HG02798 (cell line): ENCODE results near the gene FAM20C.
"Not testable (repeated sequence)": the region's sequence is repeated elsewhere in the genome, so short reads cannot be mapped to it uniquely, and the experiment has no call there.

Experiments
- ATAC-seq: cut with Tn5 transposase; IDR thresholded peaks from one replicate; pipeline ENCODE4 v1.9.1; 2021; ENCODE audit warnings: mild to moderate bottlenecking; ENCODE audit not compliant: unreplicated experiment, poor library complexity

The FAM20C gene

DNA sequence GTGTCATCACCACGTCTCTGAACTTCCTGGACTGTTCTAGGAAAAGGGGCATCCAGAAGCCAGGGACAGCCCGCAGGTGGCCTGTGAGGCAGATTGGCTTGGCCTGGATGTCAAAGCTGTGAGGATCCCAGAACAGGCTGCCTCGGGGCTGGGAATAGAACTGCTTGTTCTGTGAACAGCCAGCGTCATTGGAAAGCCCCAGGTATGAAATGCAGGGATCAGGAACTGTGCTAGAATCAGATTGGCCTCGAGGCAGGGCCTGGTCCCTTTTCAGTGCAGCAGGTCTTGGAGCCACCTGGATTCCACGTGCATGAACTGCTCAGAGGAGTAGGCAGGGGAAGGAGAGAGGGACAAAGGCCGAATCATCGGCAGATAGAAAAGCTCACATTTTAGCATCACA lies 44.6 kb downstream of the FAM20C start:
- ATAC-seq = no peak

DNA sequence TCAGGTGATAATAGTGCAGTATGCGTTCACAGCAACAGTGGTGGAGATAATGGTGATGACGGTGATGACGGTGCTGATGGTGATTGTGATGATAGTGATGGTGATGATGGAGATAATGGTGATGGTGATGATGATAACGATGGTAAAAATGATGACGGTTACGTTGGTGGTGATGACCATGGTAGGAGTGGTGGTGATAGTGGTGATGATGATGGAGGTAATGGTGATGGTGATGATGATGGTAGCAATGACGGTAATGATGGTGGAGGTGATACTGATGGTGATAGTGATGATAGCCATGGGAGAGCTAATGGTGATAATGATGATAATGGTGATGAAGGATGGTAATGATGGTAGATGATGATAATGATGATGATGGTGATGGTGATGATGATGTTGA lies 45.0 kb downstream of the FAM20C start:
- no peak for ATAC-seq

DNA sequence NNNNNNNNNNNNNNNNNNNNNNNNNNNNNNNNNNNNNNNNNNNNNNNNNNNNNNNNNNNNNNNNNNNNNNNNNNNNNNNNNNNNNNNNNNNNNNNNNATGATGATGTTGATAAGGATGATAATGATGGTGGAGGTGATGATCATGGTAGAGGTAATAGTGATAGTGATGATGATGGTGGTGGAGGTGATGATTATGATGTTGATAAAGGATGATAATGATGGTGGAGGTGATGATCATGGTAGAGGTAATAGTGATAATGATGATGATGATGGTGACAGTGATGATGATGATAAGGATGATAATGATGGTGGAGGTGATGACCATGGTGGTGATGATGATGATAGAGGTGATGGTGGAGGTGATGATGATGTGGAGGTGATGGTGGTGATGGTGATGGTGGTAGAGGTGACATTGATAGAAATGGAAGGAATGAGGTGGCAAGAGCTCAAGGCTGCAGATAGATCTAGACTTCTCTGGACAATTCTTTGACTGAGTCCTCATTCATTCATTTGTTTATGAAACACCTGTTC lies 47.8 kb downstream of the FAM20C start:
- no peak for ATAC-seq

DNA sequence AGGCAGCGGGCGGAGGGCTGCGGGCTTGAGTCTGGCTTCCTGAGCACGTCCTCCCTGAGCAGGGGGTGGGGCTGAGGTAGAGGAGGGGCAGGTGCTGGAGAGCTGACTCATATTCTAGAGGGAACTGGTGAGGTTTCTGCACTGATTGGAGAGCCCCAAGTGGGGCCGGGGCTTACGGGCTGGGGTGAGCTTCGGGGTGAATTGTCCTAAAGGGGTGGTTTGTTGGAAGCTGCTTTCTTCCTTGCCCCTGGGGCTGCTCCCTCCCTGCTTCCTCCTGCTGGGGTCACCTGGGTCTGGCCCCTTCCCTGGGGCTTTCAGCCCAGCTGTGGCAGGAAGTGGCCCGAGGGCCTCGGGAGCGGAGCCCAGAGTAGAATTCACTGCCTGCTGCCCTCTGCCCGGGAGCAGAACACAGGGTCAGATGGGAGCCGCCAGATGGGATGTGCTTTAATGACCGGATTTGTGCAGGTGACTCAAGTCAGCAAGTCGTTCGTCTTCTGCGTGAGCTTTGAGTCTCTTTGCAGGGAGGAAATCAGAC lies 48.6 kb downstream of the FAM20C start:
- ATAC-seq = no peak

DNA sequence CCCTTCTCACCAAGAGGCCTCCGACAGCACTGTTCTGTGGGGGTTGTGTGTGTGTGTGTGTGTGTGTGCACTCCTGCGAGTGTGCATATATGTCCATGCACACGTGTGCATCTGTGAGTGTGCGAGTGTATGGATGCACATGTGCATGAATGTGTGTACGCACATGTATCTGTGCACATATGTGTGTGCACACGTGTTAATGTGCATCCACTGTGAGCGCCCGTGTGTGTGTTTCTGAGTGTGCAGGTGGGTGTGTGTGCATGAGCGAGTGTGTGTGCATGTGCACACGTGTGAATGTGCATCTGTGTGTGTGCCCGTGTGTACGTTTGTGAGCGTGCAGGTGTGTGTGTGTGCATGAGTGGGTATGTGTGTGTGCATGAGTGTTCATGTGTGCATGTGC lies 49.1 kb downstream of the FAM20C start:
- ATAC-seq = no peak

DNA sequence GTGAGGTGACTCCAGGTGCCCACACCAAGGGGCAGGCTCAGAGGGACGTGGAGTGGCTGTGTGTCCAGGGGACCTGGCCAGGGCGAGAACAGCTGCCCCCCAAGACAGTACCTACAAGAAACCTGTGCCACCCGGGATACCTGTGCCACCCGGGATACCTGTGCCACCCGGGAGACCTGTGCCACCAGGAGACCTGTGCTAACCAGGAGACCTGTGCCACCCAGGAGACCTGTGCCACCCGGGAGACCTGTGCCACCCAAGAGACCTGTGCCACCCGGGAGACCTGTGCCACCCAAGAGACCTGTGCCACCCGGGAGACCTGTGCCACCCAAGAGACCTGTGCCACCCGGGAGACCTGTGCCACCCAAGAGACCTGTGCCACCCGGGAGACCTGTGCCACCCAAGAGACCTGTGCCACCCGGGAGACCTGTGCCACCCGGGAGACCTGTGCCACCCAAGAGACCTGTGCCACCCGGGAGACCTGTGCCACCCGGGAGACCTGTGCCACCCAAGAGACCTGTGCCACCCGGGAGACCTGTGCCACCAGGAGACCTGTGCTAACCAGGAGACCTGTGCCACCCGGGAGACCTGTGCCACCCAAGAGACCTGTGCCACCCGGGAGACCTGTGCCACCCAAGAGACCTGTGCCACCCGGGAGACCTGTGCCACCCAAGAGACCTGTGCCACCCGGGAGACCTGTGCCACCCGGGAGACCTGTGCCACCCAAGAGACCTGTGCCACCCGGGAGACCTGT lies 50.6 kb downstream of the FAM20C start:
- not testable (repeated sequence) for ATAC-seq

DNA sequence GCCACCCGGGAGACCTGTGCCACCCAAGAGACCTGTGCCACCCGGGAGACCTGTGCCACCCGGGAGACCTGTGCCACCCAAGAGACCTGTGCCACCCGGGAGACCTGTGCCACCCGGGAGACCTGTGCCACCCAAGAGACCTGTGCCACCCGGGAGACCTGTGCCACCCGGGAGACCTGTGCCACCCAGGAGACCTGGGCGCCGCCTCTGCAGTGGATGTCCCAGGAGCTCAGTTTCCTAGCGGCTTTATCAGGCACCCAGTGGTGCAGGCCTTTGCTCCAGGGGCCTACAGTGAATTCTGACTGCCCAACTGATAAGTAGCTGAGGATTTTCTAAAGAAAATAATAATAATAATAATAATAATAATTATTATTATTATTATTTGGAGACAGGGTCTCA lies 51.2 kb downstream of the FAM20C start:
- not testable (repeated sequence) for ATAC-seq

DNA sequence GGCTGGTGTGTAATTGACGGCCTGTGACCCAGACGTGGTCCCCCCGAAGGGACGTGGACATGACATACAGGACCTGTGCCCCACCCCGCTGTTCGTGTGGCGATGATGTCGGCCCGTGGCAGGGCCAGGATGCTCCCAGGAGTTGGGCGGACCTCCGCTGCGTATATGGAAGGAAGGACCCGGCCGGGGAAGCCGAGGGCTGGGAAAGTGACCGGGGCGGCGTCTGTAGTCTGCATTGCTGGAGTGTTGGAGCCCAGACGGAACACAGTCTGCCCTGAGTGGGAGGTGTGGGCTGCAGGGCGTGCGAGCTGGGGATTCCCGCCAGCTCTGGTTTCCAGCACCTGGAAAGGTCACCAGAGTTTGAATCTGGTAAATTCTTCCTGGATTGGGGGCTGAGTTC lies 52.6 kb downstream of the FAM20C start:
- no peak for ATAC-seq

DNA sequence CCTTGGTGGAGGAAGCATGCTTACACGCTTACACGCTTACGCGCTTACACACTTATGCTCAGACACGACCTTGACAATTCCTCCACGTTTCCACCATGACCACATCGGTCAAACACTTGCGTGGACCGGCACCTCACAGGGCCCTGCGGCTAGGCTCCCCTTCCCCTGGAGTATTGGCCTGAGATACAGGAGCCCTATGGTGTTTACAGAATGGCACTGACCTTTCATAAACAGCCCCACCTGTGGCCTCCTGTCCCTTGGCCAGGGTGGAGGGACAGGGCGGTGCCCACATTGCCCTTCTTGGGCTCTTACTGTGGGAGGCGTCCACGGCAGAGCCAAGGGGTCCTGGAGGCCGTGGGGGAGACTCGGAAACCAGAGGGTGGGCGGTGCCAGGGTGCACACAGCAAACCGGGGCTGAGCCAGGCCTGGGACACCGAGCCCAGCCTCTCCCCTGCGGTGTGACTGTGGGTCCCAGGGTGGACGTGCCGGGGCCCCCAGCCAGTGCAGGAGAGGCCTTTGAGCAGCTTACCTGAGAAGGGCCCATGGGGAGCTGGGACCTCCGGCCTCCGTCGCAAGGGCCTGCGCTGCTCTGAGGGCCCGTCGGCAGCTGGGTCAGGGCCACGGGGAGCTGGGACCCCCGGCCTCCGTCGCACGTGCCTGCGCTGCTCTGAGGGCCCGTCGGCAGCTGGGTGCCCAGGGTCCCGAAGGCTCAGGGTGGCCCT lies 53.4 kb downstream of the FAM20C start:
- no peak for ATAC-seq

DNA sequence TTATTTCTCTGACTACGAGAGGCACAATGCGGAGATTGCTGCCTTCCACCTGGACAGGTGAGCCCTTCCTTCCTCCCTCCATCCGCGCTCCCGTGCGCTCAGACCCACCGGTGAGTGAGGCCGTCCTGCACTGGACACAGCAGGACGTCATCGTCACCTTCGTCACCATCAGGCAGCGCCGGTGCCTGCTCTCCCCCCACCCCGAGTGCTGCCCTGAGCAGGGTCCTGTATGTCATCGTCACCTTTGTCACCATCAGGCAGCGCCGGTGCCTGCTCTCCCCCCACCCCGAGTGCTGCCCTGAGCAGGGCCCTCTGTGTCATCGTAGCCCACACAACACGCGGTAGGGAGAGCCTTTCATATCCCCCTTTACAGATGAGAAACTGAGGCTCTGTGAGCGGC lies 54.1 kb downstream of the FAM20C start:
- no peak for ATAC-seq

DNA sequence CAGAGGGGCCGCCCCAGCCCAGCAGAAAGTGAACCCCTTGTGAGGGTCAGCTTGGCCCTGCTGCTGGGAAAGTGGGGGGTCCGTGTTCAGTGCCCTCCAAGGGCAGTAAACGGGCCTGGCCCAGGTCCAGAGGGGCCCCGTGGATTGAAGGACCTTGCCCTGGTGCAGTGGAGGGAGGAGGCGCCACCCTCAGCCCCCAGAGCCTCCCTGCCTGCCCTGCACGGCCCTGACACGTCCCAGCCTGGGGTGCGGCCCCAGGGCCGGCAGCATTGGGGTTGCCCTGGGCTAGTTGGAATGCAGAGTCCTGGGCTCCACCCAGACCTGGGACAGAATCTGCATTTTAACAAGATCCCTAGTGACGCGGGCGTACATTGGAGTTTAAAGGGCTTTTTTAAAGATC lies 54.8 kb downstream of the FAM20C start:
- no peak for ATAC-seq

DNA sequence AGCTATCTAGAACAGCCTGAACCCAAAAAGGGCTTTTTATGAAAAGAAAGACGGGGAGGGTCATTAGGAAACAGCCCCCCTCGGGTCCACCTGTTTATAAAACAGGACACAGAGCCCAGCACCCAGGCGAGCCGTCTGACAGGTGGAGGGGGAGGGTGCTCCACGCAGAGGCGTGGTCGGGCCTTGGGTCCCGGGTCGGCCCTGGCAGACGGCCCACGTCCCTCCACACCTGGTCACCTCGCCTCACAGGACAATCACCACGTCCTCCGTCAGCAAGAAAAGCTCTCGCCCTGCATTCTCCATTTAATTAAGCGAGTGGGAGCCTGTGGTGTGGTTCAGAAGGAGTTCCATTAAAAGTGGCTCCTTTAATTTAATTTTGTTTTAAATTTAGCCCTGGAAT lies 55.3 kb downstream of the FAM20C start:
- ATAC-seq = no peak

DNA sequence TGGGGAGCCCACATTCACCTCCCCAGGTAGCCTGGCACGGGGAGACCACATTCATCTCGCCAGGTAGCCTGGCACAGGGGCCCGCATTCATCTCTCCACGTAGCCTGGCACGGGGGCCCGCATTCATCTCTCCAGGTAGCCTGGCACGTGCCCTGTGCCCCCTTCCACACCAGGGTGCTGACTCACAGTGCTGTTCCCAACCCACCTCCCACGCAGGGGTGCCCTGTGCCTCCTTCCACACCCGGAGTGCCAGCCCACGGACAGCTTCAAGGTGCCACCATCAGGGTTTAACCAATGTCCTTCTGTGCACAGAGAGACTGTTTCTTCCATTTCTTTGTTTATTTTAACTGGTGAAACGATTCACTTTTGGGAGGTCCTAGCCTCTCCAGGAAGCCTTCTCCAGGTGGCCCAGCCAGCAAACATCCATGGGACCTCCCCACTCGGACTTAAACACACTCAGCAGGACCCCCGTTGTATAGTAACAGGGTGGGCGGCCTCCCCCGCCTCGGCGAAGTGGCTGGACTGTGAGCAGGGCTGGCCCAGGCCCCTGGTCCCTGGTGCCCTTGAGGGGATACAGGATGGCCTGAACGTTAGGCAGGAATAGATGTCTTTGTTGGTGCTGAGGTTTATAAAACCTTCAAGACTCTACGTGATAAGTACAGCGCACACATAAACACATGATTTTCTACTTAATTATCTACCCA lies 56.5 kb downstream of the FAM20C start:
- ATAC-seq = no peak

DNA sequence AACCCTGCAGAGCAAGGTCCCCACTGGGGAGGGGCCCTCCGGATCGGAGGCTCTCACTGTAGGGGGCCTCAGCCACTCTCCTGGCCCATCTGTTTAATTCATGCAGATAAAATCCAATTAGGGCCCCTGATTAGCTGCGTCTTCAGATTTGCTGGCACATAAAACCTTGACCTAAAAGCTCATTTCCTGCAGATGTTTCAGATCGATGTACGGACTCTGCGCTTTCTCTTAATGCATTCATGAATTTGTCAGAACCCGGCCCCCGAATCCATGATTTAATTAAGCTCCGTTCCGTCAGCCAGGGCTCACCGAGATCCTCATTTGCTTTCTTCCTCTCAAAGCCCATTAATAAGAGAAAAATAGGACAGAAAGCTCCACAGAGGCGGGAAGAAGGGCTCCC lies 57.6 kb downstream of the FAM20C start:
- no peak for ATAC-seq

DNA sequence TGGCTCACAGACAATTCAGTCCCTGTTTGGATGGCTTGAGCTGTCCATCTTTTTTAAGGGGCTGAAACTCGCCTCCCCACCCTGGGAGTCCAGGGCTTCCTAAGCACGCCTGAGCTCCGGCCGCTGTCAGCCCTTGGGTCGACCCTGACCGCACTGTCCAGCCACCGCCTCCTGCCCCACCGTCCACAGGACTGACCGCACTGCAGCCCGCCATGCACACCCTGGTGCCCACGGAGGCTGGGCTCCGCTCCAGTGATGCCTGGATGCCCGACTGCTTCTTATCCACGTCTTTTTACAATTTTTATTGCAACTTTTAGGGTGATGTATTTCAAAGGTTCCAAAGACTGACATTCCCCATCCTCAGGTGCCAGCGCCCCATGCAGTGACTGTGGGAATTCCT lies 58.2 kb downstream of the FAM20C start:
- ATAC-seq = no peak

DNA sequence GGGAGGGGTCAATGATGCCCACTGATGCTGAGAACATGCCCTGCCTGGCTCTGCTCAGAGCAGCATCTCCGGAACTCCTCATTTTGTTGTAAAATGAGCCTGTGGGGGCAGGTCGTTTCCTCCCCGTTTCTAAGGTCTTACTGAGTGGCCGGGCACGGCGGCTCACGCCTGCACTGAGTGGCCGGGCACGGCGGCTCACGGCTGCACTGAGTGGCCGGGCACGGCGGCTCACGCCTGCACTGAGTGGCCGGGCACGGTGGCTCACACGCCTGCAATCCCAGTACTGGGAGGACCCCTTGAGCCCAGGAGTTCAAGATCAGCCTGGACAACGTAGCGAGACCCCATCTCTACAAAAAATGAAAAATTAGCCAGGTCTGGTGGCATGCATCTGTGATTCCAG lies 58.6 kb downstream of the FAM20C start:
- ATAC-seq = no peak

DNA sequence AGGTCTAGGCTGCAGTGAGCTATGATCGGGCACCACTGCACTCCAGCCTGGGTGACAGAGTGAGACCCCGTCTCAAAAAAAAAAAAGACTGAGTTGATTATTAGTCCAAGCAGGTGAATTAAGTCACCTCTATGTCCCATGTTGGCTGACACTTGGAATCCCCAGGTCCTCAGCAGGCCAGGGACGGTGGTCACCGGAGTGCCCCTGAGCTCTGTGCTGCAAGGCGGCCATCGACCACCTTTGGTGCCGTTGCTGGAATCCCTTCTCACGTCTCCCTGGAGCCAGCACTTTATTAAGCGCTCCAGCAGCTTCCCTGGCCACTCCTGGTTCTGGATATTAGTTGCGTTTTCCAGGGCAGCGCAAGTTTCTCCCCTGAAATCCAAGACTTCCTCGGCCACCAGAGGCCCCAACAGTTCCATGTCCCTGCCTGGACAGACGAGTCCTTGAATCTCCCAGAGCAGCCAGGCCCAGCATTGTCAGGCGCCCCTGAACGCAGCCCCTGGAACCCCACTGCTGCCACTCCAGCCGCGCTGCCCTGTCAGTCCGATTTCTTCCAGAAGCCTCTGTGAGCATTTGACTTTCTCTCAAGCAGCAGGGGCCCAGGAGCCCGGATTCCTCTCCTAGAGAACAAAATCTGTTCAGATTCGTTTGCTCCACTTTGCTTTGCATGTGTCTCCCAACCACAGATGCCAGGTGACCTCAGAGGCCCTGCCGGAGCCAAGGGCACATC lies 59.2 kb downstream of the FAM20C start:
- no peak for ATAC-seq

DNA sequence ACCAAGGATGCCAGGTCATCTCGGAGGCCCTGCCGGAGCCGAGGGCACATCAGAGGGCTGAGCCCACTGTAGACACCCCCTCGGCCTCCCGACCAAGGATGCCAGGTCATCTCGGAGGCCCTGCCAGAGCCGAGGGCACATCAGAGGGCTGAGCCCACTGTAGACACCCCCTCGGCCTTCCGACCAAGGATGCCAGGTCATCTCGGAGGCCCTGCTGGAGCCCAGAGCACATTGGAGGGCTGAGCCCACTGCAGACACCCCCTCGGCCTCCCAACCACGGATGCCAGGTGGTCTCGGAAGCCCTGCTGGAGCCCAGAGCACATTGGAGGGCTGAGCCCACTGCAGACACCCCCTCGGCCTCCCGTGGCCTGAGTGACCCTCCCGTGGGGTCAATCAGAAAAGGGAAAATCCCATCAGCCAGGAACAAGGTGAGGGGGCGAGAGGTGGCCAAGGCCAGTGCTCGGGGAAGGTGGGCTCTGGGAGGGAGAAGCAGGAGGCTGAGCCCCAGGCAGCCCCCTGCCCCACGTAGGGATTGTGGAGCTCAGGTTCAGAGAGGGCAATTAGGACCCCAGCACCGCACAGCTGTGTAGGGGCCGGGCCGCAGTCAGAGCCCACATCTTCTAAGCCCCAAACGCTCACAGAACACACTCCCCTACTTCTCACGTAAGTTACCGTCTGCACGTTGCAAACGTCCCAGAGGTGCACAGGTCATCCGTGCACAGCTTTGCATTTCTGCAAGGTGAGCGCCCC lies 60.0 kb downstream of the FAM20C start:
- ATAC-seq = no peak

DNA sequence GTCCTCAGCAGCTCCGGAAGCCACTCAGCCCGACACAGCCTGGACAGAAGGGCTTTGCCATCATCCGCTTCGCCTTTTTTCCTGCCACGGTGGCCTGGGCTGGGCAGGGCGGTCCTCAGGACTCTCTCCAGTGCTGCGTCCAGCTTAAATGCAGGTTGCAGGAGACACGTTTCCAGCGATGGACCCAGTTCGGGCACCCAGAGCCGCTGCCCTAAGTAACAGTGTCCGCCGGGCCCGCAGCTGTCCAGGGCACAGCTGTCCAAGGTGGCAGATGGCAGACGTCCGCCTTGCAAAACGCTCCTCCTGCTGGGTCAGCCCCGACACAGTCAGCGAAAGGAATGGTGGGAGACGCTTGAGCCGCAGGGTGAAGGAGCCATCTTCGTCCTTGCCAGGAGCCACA lies 60.6 kb downstream of the FAM20C start:
- ATAC-seq = no peak
